HS-27A (cell line): ENCODE data around the gene PYDC1.
"Not testable (repeated sequence)": the region's sequence is repeated elsewhere in the genome, so short reads cannot be mapped to it uniquely, and the experiment has no call there.

Experiments
- DNase-seq: peaks from one replicate; pipeline ENCODE4 v3.0.0-alpha.2; 2012; ENCODE audit warnings: low read depth, missing footprints

Gene PYDC1

GRCh38 chr16:31179219-31179746 lies 37.7 kb downstream of the PYDC1 start:
- no peak for DNase-seq

GRCh38 chr16:31177136-31177535 lies 39.8 kb downstream of the PYDC1 start:
- DNase-seq: no peak

GRCh38 chr16:31170048-31170447 lies 46.9 kb downstream of the PYDC1 start:
- not testable (repeated sequence) for DNase-seq

GRCh38 chr16:31168848-31169247 lies 48.1 kb downstream of the PYDC1 start:
- no peak for DNase-seq

GRCh38 chr16:31167315-31167714 lies 49.6 kb downstream of the PYDC1 start:
- DNase-seq: no peak
